WTC11 (cell line): Measurements from ENCODE around the gene WDR1. TPM values are rescaled to one million over a fixed set of nuclear protein-coding genes. Genes with fewer than 3 reads are reported as not detected.
A peak's percentile ranks its signal among the peaks of the same experiment; 100 is the strongest.

Experiments used
- ATAC-seq: fragments of 200-7000 bp; cut with Tn5 transposase; 2 replicates; pipeline ENCODE4 v1.10.0; 2021; ENCODE audit warnings: mild to moderate bottlenecking, moderate library complexity
- CTCF ChIA-PET: fragments of 300-600 bp; sonication (Branson Sonifier 250); formaldehyde crosslinking; loops from one replicate; lab custom pipeline; 2021; ENCODE audit warnings: antibody characterized with exemption; lab: Charles Lee
- POLR2A ChIA-PET: fragments of 350-600 bp; sonication (Branson Sonifier 250); formaldehyde crosslinking; loops from one replicate; lab custom pipeline; 2021; ENCODE audit warnings: antibody characterized with exemption; lab: Charles Lee
- DNase-seq: peaks from one replicate; pipeline ENCODE4 v3.0.0; 2021; ENCODE audit warnings: low spot score
- H3K27ac Mint-ChIP-seq: 2 replicates; pipeline ENCODE4 v1.8.0; 2021; ENCODE audit warnings: mixed read lengths
- H3K27me3 Mint-ChIP-seq: 2 replicates; pipeline ENCODE4 v1.8.0; 2021; ENCODE audit warnings: low read depth, mild to moderate bottlenecking, moderate library complexity, mixed read lengths
- H3K36me3 Mint-ChIP-seq: 2 replicates; pipeline ENCODE4 v1.8.0; 2021; ENCODE audit warnings: mixed read lengths
- H3K4me1 Mint-ChIP-seq: 2 replicates; pipeline ENCODE4 v1.8.0; 2022; ENCODE audit warnings: mixed read lengths
- H3K4me3 Mint-ChIP-seq: 2 replicates; pipeline ENCODE4 v1.8.0; 2021; ENCODE audit warnings: mild to moderate bottlenecking, moderate library complexity, mixed read lengths
- H3K9me3 Mint-ChIP-seq: 2 replicates; pipeline ENCODE4 v1.8.0; 2021; ENCODE audit warnings: mixed read lengths
- AR ChIP-seq: fragments of 250-450 bp; sonication (Bioruptor Pico); IDR thresholded peaks from 2 replicates; pipeline ENCODE4 v1.9.0; 2021; ENCODE audit warnings: mild to moderate bottlenecking
- ARID4B ChIP-seq: sonication (generic); formaldehyde crosslinking; IDR thresholded peaks from 2 replicates; pipeline ENCODE4 v1.8.0; 2023; ENCODE audit warnings: missing genetic modification reagents, mild to moderate bottlenecking, borderline replicate concordance
- ELF4 ChIP-seq: sonication (generic); formaldehyde crosslinking; IDR thresholded peaks from 2 replicates; pipeline ENCODE4 v1.8.1; 2022; ENCODE audit warnings: low read depth, mild to moderate bottlenecking, moderate library complexity, missing genetic modification reagents
- ERG ChIP-seq: fragments of 250-450 bp; sonication (Bioruptor Pico); IDR thresholded peaks from 2 replicates; pipeline ENCODE4 v1.8.0; 2021; ENCODE audit warnings: mild to moderate bottlenecking
- FOXJ3 ChIP-seq: sonication (generic); formaldehyde crosslinking; IDR thresholded peaks from 2 replicates; pipeline ENCODE4 v1.9.0; 2021; ENCODE audit warnings: missing genetic modification reagents, mild to moderate bottlenecking, borderline replicate concordance
- FOXK1 ChIP-seq: sonication (generic); formaldehyde crosslinking; IDR thresholded peaks from 2 replicates; pipeline ENCODE4 v1.8.0; 2022; ENCODE audit warnings: mild to moderate bottlenecking, moderate library complexity, missing genetic modification reagents
- FOXP4 ChIP-seq: sonication (generic); formaldehyde crosslinking; IDR thresholded peaks from 2 replicates; pipeline ENCODE4 v1.8.0; 2022; ENCODE audit warnings: mild to moderate bottlenecking, missing genetic modification reagents
- GABPB1 ChIP-seq: sonication (generic); formaldehyde crosslinking; IDR thresholded peaks from 2 replicates; pipeline ENCODE4 v1.8.1; 2023; ENCODE audit warnings: mild to moderate bottlenecking, missing genetic modification reagents
- MXD4 ChIP-seq: fragments of 250-450 bp; sonication (Bioruptor Pico); IDR thresholded peaks from 2 replicates; pipeline ENCODE4 v1.8.0; 2021; ENCODE audit warnings: mild to moderate bottlenecking, moderate library complexity, borderline replicate concordance
- NFE2L1 ChIP-seq: sonication (generic); formaldehyde crosslinking; IDR thresholded peaks from 2 replicates; pipeline ENCODE4 v1.8.1; 2023; ENCODE audit warnings: missing genetic modification reagents
- NR2C2 ChIP-seq: sonication (generic); formaldehyde crosslinking; IDR thresholded peaks from 2 replicates; pipeline ENCODE4 v1.8.0; 2022; ENCODE audit warnings: mild to moderate bottlenecking, missing genetic modification reagents
- PREB ChIP-seq: sonication (generic); formaldehyde crosslinking; IDR thresholded peaks from 2 replicates; pipeline ENCODE4 v1.8.1; 2022; ENCODE audit warnings: mild to moderate bottlenecking, missing genetic modification reagents, moderate library complexity, borderline replicate concordance
- SMAD3 ChIP-seq: sonication (generic); formaldehyde crosslinking; IDR thresholded peaks from 2 replicates; pipeline ENCODE4 v1.8.0; 2022; ENCODE audit warnings: missing genetic modification reagents, mild to moderate bottlenecking, borderline replicate concordance
- SMAD4 ChIP-seq: sonication (generic); formaldehyde crosslinking; IDR thresholded peaks from 2 replicates; pipeline ENCODE4 v1.8.0; 2022; ENCODE audit warnings: mild to moderate bottlenecking, missing genetic modification reagents
- TEAD4 ChIP-seq: sonication (generic); formaldehyde crosslinking; IDR thresholded peaks from 2 replicates; pipeline ENCODE4 v1.8.0; 2022; ENCODE audit warnings: mild to moderate bottlenecking, missing genetic modification reagents
- USF2 ChIP-seq: sonication (generic); formaldehyde crosslinking; IDR thresholded peaks from 2 replicates; pipeline ENCODE4 v1.8.1; 2023; ENCODE audit warnings: mild to moderate bottlenecking, missing genetic modification reagents, moderate library complexity
- ZNF423 ChIP-seq: fragments of 250-450 bp; sonication (Bioruptor Pico); IDR thresholded peaks from 2 replicates; pipeline ENCODE4 v2.1.2; 2022; ENCODE audit warnings: mild to moderate bottlenecking, moderate library complexity
- total RNA-seq: library from RNA; stranded (reverse); gene quantifications from 3 replicates; pipeline ENCODE4 v1.2.3, GENCODE V29; 2021

WDR1 gene
- total RNA-seq, 1 experiment from 2014 or later = 288 TPM

- POLR2A ChIA-PET = no interaction called here
- H3K27me3 Mint-ChIP-seq = no peaks in the 10 kb centered on the region
- no peak overlapping the region for H3K4me3 Mint-ChIP-seq
- ATAC-seq (no peak), DNase-seq (peak; percentile 4)
- H3K36me3 Mint-ChIP-seq = peaks cover 85% of the 10 kb centered on the region
- TF ChIP-seq ARID4B (CRISPR knock-in tag) (no peak), ZNF423 (CRISPR knock-in tag) (no peak), NFE2L1 (CRISPR knock-in tag) (no peak), GABPB1 (no peak), AR (CRISPR knock-in tag) (no peak), MXD4 (CRISPR knock-in tag) (no peak), SMAD4 (CRISPR knock-in tag) (no peak), FOXJ3 (CRISPR knock-in tag) (no peak), USF2 (no peak), ELF4 (no peak), ERG (CRISPR knock-in tag) (no peak), SMAD3 (CRISPR knock-in tag) (no peak), NR2C2 (CRISPR knock-in tag) (no peak), PREB (CRISPR knock-in tag) (no peak), TEAD4 (CRISPR knock-in tag) (no peak), FOXK1 (CRISPR knock-in tag) (no peak), FOXP4 (CRISPR knock-in tag) (no peak)
- H3K4me1 Mint-ChIP-seq = no peaks in the 10 kb centered on the region
- H3K9me3 Mint-ChIP-seq = no peaks in the 10 kb centered on the region
- H3K27ac Mint-ChIP-seq = no peak overlapping the region
- CTCF ChIA-PET = interaction anchor here (1.1 kb wide), 1 partner anchor 11 kb away, joined by 3 read pairs; no protein-coding TSS in a partner anchor
Observed at GRCh38 chr4:10077483-10078335, 38.9 kb downstream of the WDR1 start.
